GM12872 (cell line): ENCODE measurements around the gene TMEM123.

ENCODE experiments used
- CTCF ChIP-seq: IDR thresholded peaks from 3 replicates; pipeline ENCODE4 v1.5.1; 2011; ENCODE audit warnings: low read depth, mild to moderate bottlenecking, low read length, moderate library complexity; ENCODE audit not compliant: insufficient read depth

Gene TMEM123

GRCh38 chr11:102426570-102426969 is 26.0 kb downstream of the TMEM123 start:
- no peak for TF ChIP-seq CTCF

GRCh38 chr11:102426000-102426399 is 26.6 kb downstream of the TMEM123 start:
- TF ChIP-seq CTCF, result no peak

- no peak for TF ChIP-seq CTCF
Observed at GRCh38 chr11:102423936-102424335, 28.6 kb downstream of the TMEM123 start.

- TF ChIP-seq CTCF, result no peak
Observed at GRCh38 chr11:102422817-102423712, 29.5 kb downstream of the TMEM123 start.

GRCh38 chr11:102421261-102421660 is 31.3 kb downstream of the TMEM123 start:
- no peak for TF ChIP-seq CTCF

GRCh38 chr11:102420547-102420946 is 32.0 kb downstream of the TMEM123 start:
- TF ChIP-seq CTCF, result no peak

GRCh38 chr11:102419181-102419580 is 33.4 kb downstream of the TMEM123 start:
- no peak for TF ChIP-seq CTCF
